NCI-H2196 treated with DMSO at 0.1 percent for 48 hours (cell line): ENCODE results near the gene PCDHA8.
"Not testable (repeated sequence)": the region's sequence is repeated elsewhere in the genome, so short reads cannot be mapped to it uniquely, and the experiment has no call there.

Experiments used
- DNase-seq: peaks from one replicate; lab custom pipeline; 2025; ENCODE audit not compliant: unreplicated experiment; lab: John Stamatoyannopoulos, UW

The PCDHA8 gene

DNA sequence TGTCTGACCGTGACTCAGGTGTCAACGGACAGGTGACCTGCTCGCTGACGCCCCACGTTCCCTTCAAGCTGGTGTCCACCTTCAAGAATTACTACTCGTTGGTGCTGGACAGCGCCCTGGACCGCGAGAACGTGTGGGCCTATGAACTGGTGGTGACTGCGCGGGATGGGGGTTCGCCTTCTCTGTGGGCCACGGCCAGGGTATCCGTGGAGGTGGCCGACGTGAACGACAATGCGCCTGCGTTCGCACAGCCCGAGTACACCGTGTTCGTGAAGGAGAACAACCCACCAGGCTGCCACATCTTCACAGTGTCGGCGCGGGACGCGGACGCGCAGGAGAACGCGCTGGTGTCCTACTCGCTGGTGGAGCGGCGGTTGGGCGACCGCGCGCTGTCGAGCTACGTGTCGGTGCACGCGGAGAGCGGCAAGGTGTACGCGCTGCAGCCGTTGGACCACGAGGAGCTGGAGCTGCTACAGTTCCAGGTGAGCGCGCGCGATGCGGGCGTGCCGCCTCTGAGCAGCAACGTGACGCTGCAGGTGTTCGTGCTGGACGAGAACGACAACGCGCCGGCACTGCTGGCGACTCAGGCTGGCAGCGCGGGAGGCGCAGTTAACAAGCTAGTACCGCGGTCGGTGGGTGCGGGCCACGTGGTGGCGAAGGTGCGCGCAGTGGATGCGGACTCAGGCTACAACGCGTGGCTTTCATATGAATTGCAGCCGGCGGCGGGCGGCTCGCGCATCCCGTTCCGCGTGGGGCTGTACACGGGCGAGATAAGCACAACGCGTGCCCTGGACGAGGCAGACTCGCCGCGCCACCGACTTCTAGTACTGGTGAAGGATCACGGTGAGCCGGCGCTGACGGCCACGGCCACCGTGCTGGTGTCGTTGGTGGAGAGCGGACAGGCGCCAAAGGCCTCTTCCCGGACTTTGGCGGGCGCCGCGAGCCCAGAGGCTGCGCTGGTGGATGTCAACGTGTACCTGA lies 29.5 kb downstream of the PCDHA8 start:
- no peak for DNase-seq

DNA sequence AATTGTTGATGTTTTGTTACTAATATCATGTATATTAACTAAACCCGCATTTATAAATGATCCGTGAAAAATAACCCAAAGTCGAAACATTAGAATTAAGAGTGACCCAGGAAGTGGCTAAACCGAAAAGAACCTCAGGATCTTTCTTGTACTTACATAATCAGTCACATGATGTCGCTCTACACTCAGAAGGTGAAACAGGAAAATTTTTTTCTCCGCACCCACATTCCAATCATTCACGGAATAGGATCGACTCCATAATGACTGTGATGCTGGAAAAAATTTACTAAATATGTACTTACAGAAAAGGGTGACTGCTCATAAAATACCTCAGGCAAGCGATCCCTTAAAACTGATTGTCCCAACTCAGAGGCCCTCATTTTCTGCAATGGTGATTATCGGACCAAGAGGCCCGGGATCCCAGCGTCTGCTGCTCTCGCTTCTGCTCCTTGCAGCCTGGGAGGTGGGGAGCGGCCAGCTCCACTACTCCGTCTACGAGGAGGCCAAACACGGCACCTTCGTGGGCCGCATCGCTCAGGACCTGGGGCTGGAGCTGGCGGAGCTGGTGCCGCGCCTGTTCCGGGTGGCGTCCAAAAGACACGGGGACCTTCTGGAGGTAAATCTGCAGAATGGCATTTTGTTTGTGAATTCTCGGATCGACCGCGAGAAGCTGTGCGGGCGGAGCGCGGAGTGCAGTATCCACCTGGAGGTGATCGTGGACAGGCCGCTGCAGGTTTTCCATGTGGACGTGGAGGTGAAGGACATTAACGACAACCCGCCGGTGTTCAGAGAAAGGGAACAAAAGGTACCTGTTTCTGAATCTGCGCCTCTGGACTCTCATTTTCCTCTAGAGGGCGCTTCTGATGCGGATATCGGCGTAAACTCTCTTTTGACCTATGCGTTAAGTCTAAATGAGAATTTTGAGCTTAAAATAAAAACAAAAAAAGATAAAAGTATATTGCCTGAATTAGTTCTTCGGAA lies 34.4 kb downstream of the PCDHA8 start, which contains the start of gene PCDHA12:
TSS of gene PCDHA12 (plus strand) at position 224 of the 981 bp plus-strand sequence. CDS start at position 389, 165 bp downstream.
- DNase-seq, result peak; percentile 72

DNA sequence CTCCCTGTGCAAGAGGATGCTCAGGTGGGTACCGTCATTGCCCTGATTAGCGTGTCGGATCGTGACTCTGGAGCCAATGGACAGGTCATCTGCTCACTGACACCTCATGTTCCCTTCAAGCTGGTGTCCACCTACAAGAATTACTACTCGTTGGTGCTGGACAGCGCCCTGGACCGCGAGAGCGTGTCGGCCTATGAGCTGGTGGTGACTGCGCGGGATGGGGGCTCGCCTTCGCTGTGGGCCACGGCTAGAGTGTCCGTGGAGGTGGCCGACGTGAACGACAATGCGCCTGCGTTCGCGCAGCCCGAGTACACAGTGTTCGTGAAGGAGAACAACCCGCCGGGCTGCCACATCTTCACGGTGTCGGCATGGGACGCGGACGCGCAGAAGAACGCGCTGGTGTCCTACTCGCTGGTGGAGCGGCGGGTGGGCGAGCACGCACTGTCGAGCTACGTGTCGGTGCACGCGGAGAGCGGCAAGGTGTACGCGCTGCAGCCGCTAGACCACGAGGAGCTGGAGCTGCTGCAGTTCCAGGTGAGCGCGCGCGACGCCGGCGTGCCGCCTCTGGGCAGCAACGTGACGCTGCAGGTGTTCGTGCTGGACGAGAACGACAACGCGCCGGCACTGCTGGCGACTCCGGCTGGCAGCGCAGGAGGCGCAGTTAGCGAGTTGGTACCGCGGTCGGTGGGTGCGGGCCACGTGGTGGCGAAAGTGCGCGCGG lies 35.7 kb downstream of the PCDHA8 start:
- not testable (repeated sequence) for DNase-seq

DNA sequence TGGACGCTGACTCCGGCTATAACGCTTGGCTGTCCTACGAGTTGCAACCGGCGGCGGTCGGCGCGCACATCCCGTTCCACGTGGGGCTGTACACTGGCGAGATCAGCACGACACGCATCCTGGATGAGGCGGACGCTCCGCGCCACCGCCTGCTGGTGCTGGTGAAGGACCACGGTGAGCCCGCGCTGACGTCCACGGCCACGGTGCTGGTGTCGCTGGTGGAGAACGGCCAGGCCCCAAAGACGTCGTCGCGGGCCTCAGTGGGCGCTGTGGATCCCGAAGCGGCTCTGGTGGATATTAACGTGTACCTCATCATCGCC lies 36.2 kb downstream of the PCDHA8 start:
- DNase-seq, result no peak

DNA sequence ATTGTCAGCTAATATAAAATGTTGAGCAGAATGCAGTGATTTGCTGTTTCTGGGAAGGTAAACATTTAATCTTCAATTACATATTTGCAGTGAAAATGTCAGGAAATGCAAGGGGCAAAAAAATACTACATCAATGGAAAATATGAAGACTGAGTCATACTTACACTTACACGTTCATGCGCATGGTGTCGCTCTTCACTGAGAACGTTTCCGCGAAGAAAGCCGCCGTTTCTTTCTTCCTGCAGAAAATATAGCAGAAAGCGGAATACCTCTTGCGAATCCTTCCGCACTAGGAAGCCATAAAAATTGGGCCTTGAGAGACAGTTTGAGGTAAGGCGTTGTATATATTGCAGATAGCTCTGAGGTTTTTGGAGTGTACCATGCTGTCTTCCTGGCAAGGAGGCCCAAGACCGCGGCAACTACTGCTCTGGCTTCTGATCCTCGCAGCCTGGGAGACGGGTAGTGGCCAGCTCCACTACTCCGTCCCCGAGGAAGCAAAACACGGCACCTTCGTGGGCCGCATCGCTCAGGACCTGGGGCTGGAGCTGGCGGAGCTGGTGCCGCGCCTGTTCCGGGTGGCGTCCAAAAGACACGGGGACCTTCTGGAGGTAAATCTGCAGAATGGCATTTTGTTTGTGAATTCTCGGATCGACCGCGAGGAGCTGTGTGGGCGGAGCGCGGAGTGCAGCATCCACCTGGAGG lies 41.1 kb downstream of the PCDHA8 start, which contains the start of gene PCDHA13:
TSS of gene PCDHA13 (plus strand) at position 236 of the 702 bp plus-strand sequence. CDS start at position 381, 145 bp downstream.
- no peak for DNase-seq

DNA sequence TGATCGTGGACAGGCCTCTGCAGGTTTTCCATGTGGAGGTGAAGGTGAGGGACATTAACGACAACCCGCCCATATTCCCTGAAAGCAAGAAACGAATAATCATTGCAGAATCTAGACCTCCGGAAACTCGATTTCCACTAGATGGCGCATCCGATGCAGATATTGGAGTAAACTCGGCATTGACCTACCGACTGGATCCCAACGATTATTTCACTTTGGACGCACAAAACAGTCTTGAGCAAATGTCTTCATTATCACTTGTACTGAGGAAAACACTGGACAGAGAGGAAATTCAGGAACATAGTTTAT lies 41.6 kb downstream of the PCDHA8 start:
- no peak for DNase-seq

DNA sequence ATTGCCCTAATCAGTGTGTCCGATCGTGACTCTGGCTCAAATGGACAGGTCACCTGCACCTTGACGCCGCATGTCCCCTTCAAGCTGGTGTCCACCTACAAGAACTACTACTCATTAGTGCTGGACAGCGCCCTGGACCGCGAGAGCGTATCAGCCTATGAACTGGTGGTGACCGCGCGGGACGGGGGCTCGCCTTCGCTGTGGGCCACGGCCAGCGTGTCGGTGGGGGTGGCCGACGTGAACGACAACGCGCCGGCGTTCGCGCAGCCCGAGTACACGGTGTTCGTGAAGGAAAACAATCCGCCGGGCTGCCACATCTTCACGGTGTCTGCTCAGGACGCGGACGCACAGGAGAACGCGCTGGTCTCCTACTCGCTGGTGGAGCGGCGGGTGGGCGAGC lies 42.4 kb downstream of the PCDHA8 start:
- DNase-seq, result no peak

DNA sequence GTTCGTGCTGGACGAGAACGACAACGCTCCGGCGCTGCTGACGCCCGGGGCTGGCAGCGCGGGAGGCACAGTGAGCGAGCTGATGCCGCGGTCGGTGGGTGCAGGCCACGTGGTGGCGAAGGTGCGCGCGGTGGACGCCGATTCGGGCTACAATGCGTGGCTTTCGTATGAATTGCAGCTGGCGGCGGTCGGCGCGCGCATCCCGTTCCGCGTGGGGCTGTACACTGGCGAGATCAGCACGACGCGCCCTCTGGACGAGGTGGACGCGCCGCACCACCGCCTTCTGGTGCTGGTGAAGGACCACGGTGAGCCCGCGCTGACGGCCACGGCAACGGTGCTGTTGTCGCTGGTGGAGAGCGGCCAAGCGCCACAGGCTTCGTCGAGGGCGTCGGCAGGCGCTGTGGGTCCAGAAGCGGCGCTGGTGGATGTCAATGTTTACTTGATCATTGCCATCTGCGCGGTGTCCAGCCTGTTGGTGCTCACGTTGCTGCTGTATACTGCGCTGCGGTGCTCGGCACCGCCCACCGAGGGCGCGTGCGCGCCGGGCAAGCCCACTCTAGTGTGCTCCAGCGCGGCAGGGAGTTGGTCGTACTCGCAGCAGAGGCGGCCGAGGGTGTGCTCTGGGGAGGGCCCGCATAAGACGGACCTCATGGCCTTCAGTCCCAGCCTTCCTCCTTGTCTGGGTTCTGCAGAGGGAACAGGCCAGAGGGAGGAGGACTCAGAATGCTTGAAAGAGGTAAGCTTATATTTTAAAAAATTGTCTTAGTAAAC lies 43.1 kb downstream of the PCDHA8 start:
- no peak for DNase-seq
